ENCODE data around the gene SPHKAP.
"Not testable (repeated sequence)": the region's sequence is repeated elsewhere in the genome, so short reads cannot be mapped to it uniquely, and the experiment has no call there.

The SPHKAP gene, protein sequence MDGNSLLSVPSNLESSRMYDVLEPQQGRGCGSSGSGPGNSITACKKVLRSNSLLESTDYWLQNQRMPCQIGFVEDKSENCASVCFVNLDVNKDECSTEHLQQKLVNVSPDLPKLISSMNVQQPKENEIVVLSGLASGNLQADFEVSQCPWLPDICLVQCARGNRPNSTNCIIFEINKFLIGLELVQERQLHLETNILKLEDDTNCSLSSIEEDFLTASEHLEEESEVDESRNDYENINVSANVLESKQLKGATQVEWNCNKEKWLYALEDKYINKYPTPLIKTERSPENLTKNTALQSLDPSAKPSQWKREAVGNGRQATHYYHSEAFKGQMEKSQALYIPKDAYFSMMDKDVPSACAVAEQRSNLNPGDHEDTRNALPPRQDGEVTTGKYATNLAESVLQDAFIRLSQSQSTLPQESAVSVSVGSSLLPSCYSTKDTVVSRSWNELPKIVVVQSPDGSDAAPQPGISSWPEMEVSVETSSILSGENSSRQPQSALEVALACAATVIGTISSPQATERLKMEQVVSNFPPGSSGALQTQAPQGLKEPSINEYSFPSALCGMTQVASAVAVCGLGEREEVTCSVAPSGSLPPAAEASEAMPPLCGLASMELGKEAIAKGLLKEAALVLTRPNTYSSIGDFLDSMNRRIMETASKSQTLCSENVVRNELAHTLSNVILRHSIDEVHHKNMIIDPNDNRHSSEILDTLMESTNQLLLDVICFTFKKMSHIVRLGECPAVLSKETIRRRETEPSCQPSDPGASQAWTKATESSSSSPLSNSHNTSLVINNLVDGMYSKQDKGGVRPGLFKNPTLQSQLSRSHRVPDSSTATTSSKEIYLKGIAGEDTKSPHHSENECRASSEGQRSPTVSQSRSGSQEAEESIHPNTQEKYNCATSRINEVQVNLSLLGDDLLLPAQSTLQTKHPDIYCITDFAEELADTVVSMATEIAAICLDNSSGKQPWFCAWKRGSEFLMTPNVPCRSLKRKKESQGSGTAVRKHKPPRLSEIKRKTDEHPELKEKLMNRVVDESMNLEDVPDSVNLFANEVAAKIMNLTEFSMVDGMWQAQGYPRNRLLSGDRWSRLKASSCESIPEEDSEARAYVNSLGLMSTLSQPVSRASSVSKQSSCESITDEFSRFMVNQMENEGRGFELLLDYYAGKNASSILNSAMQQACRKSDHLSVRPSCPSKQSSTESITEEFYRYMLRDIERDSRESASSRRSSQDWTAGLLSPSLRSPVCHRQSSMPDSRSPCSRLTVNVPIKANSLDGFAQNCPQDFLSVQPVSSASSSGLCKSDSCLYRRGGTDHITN (N-terminal part only)

DNA sequence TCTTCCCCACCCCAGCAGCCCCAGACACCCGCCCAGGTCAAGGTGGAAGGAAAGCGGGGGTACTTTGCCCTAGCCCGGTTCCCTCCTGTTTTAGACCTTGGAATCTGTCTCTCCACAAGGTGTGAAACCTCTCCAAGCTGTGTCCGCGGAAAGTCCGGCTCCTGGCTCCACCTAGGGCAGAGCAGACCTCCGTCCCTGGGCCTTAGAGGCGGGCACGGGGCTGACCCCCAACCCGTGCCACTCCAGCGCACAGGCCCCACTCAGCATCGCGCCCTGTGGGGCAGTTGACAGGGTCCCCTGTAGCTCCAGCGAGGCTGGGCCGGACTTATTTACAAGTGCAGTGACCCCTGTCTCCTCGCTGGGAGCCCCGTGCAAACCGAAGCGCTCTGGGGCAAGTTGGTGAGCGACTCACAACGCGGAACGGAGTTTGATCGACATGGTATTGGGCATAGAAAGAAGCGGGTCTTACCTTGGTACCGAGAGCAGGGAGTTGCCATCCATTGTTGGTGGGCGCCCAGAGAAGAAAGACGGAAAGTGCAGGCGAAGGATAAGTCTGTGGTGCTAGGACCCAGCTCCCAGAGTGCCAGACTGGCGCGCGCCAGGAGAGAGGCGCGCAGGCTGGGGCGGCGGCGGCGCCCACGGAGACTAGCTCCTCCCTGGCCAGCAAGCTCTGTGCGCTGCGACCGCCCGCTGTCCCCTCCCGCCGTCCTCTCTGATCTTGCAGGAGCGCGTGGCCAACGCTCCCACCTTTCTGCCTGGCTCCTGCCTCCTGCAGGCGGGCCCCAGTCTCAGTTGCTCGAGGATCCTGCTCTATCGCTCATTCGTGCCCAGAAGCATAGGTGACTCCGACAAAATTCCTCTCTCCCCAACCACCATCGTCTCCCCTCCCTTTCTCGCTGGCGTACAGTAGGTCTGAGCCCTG, at the start of gene SPHKAP:
TSS of gene SPHKAP (minus strand) at position 590 of the 922 bp plus-strand sequence. CDS start at position 501, 89 bp downstream.
- no peak for DNase-seq

GRCh38 chr2:228227466-228227865, 46.0 kb upstream of the SPHKAP start:
- no peak for DNase-seq

- DNase-seq = no peak
Observed at GRCh38 chr2:228224410-228224809, 42.9 kb upstream of the SPHKAP start.

GRCh38 chr2:228218593-228218992, 37.1 kb upstream of the SPHKAP start:
- not testable (repeated sequence) for DNase-seq

DNA sequence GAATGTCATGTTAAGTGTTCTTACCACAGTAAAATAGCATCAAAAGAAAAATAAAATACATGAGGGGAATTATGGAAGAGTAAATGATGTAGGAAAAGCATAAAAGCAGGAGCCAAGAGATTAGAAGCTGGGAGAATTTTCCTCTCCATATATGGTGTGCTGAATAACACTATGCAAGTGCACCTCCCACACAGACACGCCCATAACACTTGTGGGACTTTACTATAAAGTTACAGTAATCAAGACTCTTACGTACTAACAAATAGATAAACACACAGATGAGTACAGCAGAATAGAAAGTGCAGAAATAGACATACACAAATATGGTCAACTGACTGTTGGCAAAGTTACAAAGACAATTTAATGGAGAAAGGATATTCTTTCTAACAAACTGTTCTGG, 16.0 kb upstream of the SPHKAP start:
- no peak for DNase-seq

DNA sequence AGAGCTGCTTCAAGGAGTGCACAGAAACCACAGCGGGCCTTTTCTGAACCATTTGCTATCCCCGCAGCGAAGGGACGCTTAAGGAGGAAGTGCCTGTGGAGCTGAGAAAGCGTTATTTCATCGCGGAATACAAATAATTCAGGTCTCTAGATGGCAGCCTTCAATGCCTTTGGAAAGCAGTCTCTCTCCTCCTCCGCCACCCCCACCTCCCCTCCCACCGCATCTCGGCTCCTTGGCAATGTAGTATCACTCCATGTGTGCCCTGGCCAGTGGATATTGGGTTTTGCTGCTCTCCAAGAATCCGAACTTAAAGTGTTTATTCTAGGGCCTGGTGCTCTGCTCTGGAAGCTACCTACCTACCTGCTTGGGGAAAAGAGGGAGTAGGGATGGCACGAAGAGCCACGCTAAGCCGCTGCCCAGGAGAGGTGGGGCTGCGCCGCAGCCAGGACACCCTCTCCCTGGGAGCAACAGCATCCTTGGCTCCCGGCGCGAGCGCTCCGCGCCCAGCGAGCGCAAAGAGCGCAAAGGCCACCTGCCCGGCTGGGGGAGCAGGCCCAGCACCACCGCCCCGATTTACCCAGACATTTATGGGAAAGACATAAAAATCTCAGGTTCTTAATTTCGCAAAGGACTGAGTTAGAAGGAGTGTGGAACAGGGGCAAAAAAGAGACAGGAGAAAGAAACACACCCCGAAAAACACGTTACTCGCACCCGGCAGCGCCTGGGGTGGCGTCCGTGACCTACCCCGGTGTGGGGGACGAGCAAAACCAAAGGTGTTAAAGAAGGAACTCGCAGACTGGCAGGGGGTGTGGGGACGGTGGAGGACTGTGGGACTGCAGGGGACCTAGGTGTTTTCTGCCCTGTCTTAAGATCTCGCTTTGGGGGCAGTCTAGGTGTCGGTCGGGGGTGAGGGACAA, 1.0 kb downstream of the SPHKAP start:
- DNase-seq = no peak

GRCh38 chr2:228167290-228167689, 14.2 kb downstream of the SPHKAP start:
- no peak for DNase-seq

DNA sequence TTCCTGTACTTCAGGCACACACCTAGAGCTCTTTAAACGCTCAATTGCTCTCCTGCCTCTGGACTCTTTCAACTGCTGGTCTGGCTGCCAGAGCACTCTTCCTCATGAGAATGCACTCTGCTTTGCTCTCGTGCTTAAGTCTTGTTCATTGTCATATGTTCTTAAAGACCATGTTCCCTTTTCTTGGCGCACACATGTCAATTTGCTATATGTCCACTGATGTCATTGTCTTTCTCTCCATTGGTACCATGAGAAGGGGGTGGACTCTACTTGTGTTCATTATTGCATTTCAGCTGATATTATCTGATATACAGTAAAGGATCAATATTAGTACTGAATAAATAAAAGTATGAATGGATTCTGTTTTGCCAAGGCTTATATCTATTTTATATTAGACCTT, 16.8 kb downstream of the SPHKAP start:
- no peak for DNase-seq

DNA sequence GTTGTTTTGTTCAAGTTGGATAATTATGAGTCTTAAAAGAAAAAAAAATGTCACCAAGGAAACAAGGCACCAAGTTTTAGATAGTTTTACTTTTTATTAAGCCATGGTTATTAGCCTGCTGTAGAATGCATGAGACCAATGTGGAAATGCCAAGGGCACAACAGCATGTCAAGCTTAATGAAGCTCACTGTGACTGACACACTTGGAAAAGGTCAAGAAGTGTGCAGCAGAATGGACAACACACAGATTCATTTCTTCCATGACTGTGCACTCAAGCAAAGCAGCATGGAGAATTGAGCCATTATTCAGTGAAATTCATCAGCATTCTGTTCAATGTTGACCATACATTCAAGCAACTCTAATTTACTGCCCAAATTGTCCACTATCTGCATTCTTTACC, 23.6 kb downstream of the SPHKAP start:
- DNase-seq = no peak

GRCh38 chr2:228144961-228145360, 36.5 kb downstream of the SPHKAP start:
- DNase-seq = no peak

- no peak for DNase-seq
Observed at GRCh38 chr2:228140934-228141528, 40.5 kb downstream of the SPHKAP start.

DNA sequence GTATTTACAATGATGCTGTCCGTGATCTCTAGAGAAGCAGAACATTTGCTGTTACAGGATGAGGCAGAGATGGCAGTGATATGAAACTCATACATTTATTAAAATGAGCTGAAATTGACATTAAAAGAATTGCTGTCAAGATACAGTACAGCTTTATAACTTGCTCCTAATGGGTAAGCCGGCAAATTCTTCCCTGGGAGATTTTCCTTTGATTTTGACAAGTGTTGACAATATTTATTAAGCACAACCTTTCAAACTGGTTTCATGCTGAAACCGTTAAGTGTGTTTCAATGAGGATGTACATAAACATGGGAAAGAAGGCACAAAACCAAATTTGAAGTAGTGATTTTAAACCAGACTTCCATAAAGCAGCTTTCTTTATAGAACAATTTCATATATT, 45.5 kb downstream of the SPHKAP start:
- no peak for DNase-seq

- no peak for DNase-seq
Observed at GRCh38 chr2:228135300-228135699, 46.2 kb downstream of the SPHKAP start.

- no peak for DNase-seq
Observed at GRCh38 chr2:228131833-228132232, 49.7 kb downstream of the SPHKAP start.

DNA sequence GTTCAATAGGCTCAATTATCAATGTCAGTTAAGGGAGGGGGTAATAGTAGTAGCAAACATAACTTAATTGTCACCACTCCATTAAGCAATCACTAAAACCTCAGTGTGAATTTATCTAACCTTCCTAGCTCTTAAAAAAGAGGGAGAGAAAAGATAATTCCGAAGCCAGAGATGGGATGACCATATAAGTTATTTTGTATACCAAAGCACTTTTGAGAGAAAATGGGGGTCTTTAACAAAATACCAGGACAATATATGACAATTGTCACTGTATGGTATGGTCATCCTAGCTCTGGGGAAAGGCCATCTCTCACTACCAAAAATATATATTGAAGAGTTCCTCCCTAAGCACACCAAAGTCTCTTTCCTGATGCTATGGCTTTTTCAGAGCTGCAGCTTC, 55.1 kb downstream of the SPHKAP start:
- no peak for DNase-seq

DNA sequence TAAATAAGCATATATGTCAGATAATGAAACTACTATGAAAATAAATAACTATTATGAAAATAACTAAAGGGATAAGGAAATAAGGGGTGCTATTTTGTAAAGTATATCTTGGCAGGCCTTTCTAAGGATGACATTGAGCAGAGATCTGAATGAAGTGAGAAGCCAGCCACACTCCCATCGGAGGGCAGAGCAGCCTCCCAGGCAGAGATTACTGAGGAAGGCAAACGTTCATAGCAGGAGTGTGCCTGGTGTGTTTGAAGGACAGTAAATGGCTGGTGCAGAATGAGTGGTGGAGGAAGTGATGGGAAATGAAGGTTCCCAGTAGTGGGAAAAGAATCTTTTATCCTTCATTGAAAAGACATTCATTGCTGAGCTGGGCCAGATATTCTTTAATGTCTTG, 62.5 kb downstream of the SPHKAP start:
- DNase-seq = no peak

DNA sequence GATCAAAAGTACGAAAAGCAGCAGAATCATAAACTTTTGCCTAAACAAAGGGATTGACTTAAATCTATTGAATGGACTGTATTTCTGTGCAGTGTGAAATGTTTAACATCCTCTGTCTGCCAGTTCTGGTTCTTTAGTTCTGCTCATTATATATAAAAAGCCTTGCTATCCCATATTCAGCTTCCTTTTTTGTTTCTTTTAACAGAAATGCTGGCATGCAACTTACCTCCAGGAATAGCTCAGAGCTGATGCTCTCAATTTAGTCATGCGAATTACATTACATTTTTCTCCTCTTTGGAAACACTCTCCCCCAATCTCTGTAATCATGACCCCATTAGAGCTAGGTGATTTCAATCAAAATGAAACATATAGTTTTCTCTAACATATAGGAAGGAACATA, 73.6 kb downstream of the SPHKAP start:
- DNase-seq = no peak

DNA sequence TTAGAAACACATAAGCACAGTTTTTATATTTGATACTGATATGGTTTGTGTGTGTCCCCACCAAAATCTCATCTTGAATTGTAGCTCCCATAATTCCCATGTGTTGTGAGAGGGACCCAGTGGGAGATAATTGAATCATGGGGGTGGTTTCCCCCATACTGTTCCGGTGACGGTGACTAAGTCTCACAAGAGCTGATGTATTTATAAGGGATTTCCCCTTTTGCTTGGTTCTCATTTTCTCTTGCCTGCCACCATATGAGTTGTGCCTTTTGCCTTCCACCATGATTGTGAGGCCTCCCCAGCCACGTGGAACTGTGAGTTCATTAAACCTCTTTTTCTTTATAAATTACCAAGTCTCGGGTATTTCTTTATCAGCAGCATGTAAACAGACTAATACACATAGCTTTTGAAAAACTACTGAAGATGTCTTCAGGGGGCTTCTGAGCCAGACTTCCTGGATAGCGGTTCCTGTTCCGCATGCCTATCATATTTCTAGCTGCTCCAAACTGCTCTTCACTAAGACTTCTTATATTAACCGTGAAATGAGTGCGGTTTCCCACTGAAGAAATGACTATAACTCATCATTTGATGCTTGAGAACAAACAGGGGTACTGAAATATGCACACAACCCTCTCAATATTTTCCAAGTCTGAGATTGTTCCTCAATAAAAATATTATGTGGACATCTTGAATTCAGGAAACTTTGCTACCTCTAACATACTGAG, 75.8 kb downstream of the SPHKAP start:
- no peak for DNase-seq

GRCh38 chr2:228104215-228104614, 77.3 kb downstream of the SPHKAP start:
- DNase-seq = no peak

- no peak for DNase-seq
Observed at GRCh38 chr2:228103379-228103778, 78.1 kb downstream of the SPHKAP start.

Measured in activated CD8-positive, alpha-beta memory T cell treated with anti-CD3 and anti-CD28 coated beads, Interleukin-2, amount 50 U/mL, for 48 hours (primary cell).